ENCODE measurements around the gene MDN1. TPM values are rescaled to one million over a fixed set of nuclear protein-coding genes. Genes with fewer than 3 reads are reported as not detected.

The MDN1 gene
- polyA plus RNA-seq, 2 of the 4 experiments (the other 2 are of a cell fraction) = 6.4 to 20.5 TPM

GRCh38 chr6:89843070-89843469, 23.5 kb upstream of the MDN1 start:
- ChIA-PET CTCF (interaction anchor here (0.6 kb wide), 1 partner anchor 25 kb away, joined by 3 read pairs; no protein-coding TSS in a partner anchor), POLR2A (interaction anchor here (0.7 kb wide), 1 partner anchor 14 kb away, joined by 3 read pairs; no protein-coding TSS in a partner anchor)
- Histone ChIP-seq H3K4me3 (no peak overlapping the region), H3K4me2 (peak overlapping the region; percentile 26; the same call in 2 of the 3 replicates), H3K4me1 (peaks cover 15% of the 10 kb centered on the region), H3K27ac (no peak overlapping the region), H3K9me3 (no peaks in the 10 kb centered on the region)
- DNase-seq (ENCODE audit: low read depth in 1 of 2, low spot score in 1 of 2) (no peak), FAIRE-seq (no peak), ATAC-seq (peak in 1 of 2 experiments; percentile 48; a peak in 2 of 6 replicates)
- TF ChIP-seq HEYL (CRISPR knock-in tag; IDR thresholded peaks at IDR 0.05) = no peak
- no peak for TF ChIP-seq ZFP36 (IDR thresholded peaks at IDR 0.05; ENCODE audit: borderline replicate concordance, partially characterized antibody)
- no peak for TF ChIP-seq CHD4 (IDR thresholded peaks at IDR 0.05; ENCODE audit: borderline replicate concordance)
- no peak for TF ChIP-seq CHD2 (IDR thresholded peaks at IDR 0.05; ENCODE audit: low read length, partially characterized antibody)
- 41% methylated on average over 3 of the region's 3 CpGs for WGBS (ENCODE audit: missing lambda C conversion rate)

- FAIRE-seq (no peak), DNase-seq (ENCODE audit: low read depth in 1 of 2, low spot score in 1 of 2) (no peak), ATAC-seq (no peak)
- H3K4me3 ChIP-seq = no peak overlapping the region
- H3K9me3 ChIP-seq = no peaks in the 10 kb centered on the region
- H3K4me1 ChIP-seq = peaks cover 15% of the 10 kb centered on the region
- WGBS (ENCODE audit: missing lambda C conversion rate) = 74% methylated on average over 2 of the region's 2 CpGs
- H3K27ac ChIP-seq = no peak overlapping the region
- H3K4me2 ChIP-seq = no peak overlapping the region
- TF ChIP-seq POLR2AphosphoS2 (conservative IDR thresholded peaks at IDR 0.05; ENCODE audit: low read length) = no peak
- TF ChIP-seq TP53 (CRISPR knock-in tag; IDR thresholded peaks at IDR 0.05) = no peak
- TF ChIP-seq ZNF302 (CRISPR knock-in tag; IDR thresholded peaks at IDR 0.05) = no peak
- no peak for TF ChIP-seq HMGXB4 (CRISPR knock-in tag; IDR thresholded peaks at IDR 0.05; ENCODE audit: borderline replicate concordance)
- TF ChIP-seq HOXA7 (CRISPR knock-in tag; IDR thresholded peaks at IDR 0.05) = no peak
- TF ChIP-seq, protein P1, sequence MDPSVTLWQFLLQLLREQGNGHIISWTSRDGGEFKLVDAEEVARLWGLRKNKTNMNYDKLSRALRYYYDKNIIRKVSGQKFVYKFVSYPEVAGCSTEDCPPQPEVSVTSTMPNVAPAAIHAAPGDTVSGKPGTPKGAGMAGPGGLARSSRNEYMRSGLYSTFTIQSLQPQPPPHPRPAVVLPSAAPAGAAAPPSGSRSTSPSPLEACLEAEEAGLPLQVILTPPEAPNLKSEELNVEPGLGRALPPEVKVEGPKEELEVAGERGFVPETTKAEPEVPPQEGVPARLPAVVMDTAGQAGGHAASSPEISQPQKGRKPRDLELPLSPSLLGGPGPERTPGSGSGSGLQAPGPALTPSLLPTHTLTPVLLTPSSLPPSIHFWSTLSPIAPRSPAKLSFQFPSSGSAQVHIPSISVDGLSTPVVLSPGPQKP (IDR thresholded peaks at IDR 0.05; ENCODE audit: low read depth, low read length) = no peak
- no peak for TF ChIP-seq KDM1A (IDR thresholded peaks at IDR 0.05; ENCODE audit: low read depth)
- TF ChIP-seq CHD2 (IDR thresholded peaks at IDR 0.05; ENCODE audit: low read length, partially characterized antibody) = no peak
- CTCF ChIA-PET = no interaction called here
- POLR2A ChIA-PET = no interaction called here
Measured at GRCh38 chr6:89842228-89842627, 22.6 kb upstream of the MDN1 start.

GRCh38 chr6:89840538-89840937, 20.9 kb upstream of the MDN1 start:
- Histone ChIP-seq H3K4me3 (no peak overlapping the region), H3K4me2 (no peak overlapping the region), H3K4me1 (peaks cover 15% of the 10 kb centered on the region), H3K27ac (no peak overlapping the region), H3K9me3 (no peaks in the 10 kb centered on the region)
- ChIA-PET CTCF (no interaction called here), POLR2A (interaction anchor here (1.2 kb wide), 1 partner anchor 11 kb away, joined by 4 read pairs; no protein-coding TSS in a partner anchor)
- WGBS (ENCODE audit: missing lambda C conversion rate) = 83% methylated on average over 3 of the region's 3 CpGs
- no peak for TF ChIP-seq EHMT2 (IDR thresholded peaks at IDR 0.05; ENCODE audit: low read depth)
- no peak for TF ChIP-seq FOSB (CRISPR knock-in tag; IDR thresholded peaks at IDR 0.05)
- TF ChIP-seq, protein P1 (IDR thresholded peaks at IDR 0.05; ENCODE audit: low read depth, low read length) = no peak
- peak in 1 of 2 experiments; percentile 12 for DNase-seq (ENCODE audit: low read depth in 1 of 2, low spot score in 1 of 2)
- ATAC-seq = peak in 1 of 2 experiments; percentile 74; a peak in 3 of 6 replicates
- no peak for FAIRE-seq

GRCh38 chr6:89836639-89837222, 17.1 kb upstream of the MDN1 start:
- over 99% methylated on average over 8 of the region's 8 CpGs for WGBS (ENCODE audit: missing lambda C conversion rate)
- FAIRE-seq = no peak

More at GRCh38 chr6:89836639-89837222, 17.1 kb upstream of the MDN1 start:
- Histone ChIP-seq H3K4me3 (no peak overlapping the region), H3K27ac (no peak overlapping the region), H3K4me2 (no peak overlapping the region), H3K9me3 (no peaks in the 10 kb centered on the region), H3K4me1 (no peaks in the 10 kb centered on the region; the same call in 2 of the 3 replicates)
- TF ChIP-seq HOXA7 (CRISPR knock-in tag; IDR thresholded peaks at IDR 0.05) (no peak), POLR2A (IDR thresholded peaks at IDR 0.05; ENCODE audit: low read length) (no peak)
- TF ChIP-seq, protein P2, sequence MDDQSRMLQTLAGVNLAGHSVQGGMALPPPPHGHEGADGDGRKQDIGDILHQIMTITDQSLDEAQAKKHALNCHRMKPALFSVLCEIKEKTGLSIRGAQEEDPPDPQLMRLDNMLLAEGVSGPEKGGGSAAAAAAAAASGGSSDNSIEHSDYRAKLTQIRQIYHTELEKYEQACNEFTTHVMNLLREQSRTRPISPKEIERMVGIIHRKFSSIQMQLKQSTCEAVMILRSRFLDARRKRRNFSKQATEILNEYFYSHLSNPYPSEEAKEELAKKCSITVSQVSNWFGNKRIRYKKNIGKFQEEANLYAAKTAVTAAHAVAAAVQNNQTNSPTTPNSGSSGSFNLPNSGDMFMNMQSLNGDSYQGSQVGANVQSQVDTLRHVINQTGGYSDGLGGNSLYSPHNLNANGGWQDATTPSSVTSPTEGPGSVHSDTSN (IDR thresholded peaks at IDR 0.05) = no peak
- ATAC-seq (no peak), DNase-seq (ENCODE audit: low read depth in 1 of 2, low spot score in 1 of 2) (no peak)
- ChIA-PET POLR2A (no interaction called here), CTCF (no interaction called here)

Data from A549 (cell line).